ENCODE data around the gene EXOC6B. TPM values are rescaled to one million over a fixed set of nuclear protein-coding genes. Genes with fewer than 3 reads are reported as not detected.

EXOC6B gene
- total and polyA plus RNA-seq, 10 of the 15 experiments (the other 5 are each of a cell fraction or from before 2014, with no cell fraction given) = 0.23 to 2.2 (median 1.2) TPM

GRCh38 chr2:72431737-72432136, 394.1 kb downstream of the EXOC6B start:
- POLR2A ChIA-PET = no interaction called here
- WGBS (ENCODE audit: insufficient coverage, insufficient replicate concordance, low lambda C conversion rate, missing lambda C conversion rate) = 50% methylated on average over 4 of the region's 4 CpGs
- no peak for TF ChIP-seq BCLAF1 (IDR thresholded peaks at IDR 0.05)
- TF ChIP-seq PRDM15 (CRISPR knock-in tag; IDR thresholded peaks at IDR 0.05) = no peak
- TF ChIP-seq ZNF207 (IDR thresholded peaks at IDR 0.05; ENCODE audit: borderline replicate concordance) = no peak
- TF ChIP-seq RCOR1 (conservative IDR thresholded peaks at IDR 0.05; ENCODE audit: low read depth, low read length) = no peak
- no peak for TF ChIP-seq PBX3 (IDR thresholded peaks at IDR 0.05; ENCODE audit: insufficient replicate concordance, low read depth, low read length)
- TF ChIP-seq MLLT1 (IDR thresholded peaks at IDR 0.05) = no peak
- TF ChIP-seq ZBTB33 (IDR thresholded peaks at IDR 0.05) = no peak
- TF ChIP-seq CHD1 (IDR thresholded peaks at IDR 0.05; ENCODE audit: low read depth, low read length) = no peak
- TF ChIP-seq IRF5 (IDR thresholded peaks at IDR 0.05; ENCODE audit: borderline replicate concordance) = no peak
- no peak for TF ChIP-seq NR2C1 (IDR thresholded peaks at IDR 0.05)
- no peak for TF ChIP-seq SMAD1 (IDR thresholded peaks at IDR 0.05; ENCODE audit: low read depth, partially characterized antibody)
- TF ChIP-seq BCL11A (IDR thresholded peaks at IDR 0.05; ENCODE audit: low read depth, low read length) = no peak

More at GRCh38 chr2:72431737-72432136, 394.1 kb downstream of the EXOC6B start:
- no peak overlapping the region for H3K9ac ChIP-seq (ENCODE audit: control insufficient read depth, insufficient read depth, low read length)
- no peaks in the 10 kb centered on the region for H3K9me3 ChIP-seq (replicated peaks; ENCODE audit: control insufficient read depth, insufficient read depth, low read length)
- H4K20me1 ChIP-seq (ENCODE audit: control insufficient read depth, insufficient read depth) = no peaks in the 10 kb centered on the region
- ChIA-PET CTCF (no interaction called here), RAD21 (ENCODE audit: unreplicated experiment) (no interaction called here), SMC1A (ENCODE audit: uncharacterized antibody, unreplicated experiment) (no interaction called here)
- no peak for DNase-seq (ENCODE audit: low read depth, low spot score)
- intact Hi-C loops (cut with micrococcal nuclease; ENCODE audit: unreplicated experiment) = no loop called here
- no peak overlapping the region for H3K4me2 ChIP-seq (ENCODE audit: control insufficient read depth, insufficient read depth)
- H3K4me3 ChIP-seq = no peak overlapping the region
- no peaks in the 10 kb centered on the region for H3K36me3 ChIP-seq (ENCODE audit: control insufficient read depth in 2 of 2, insufficient read depth in 2 of 2, low read length in 1 of 2)
- no peak for FAIRE-seq
- in situ Hi-C loops (cut with MboI) = no loop called here
- no peaks in the 10 kb centered on the region for H3K79me2 ChIP-seq (ENCODE audit: control insufficient read depth, insufficient read depth, low read length)
- no peaks in the 10 kb centered on the region for H3K4me1 ChIP-seq (ENCODE audit: control insufficient read depth, insufficient read depth, low read length)
- no peaks in the 10 kb centered on the region for H3K27me3 ChIP-seq (replicated peaks in 1 of 2; ENCODE audit: control insufficient read depth in 2 of 2, insufficient read depth in 2 of 2, low read length in 1 of 2)
- H3K27ac ChIP-seq (ENCODE audit: control insufficient read depth, insufficient read depth) = no peak overlapping the region
- no peak overlapping the region for H2AFZ ChIP-seq (ENCODE audit: control insufficient read depth, low read depth, low read length)
- no peak for ATAC-seq
- BruUV-seq (replicated peaks) = no TSS peak

Data from GM12878 (cell line).